Esophagus squamous epithelium (tissue), 5 donors: ENCODE results near the gene SERGEF. TPM values are rescaled to one million over a fixed set of nuclear protein-coding genes. Genes with fewer than 3 reads are reported as not detected.

ENCODE experiments used
- DNase-seq: peaks from one replicate; lab custom pipeline; 2025; lab: John Stamatoyannopoulos, UW
- H3K27ac ChIP-seq, 4 donors: fragments of 200-600 bp; sonication (generic); one replicate each; pipeline ENCODE4 v1.5.1; 2016 to 2019; ENCODE audit warnings: mild to moderate bottlenecking in 1 of 4
- H3K27me3 ChIP-seq, 4 donors: fragments of 200-600 bp; sonication (generic); 1 replicate in 3 of 4; 2 replicates in 1 of 4; pipeline versions ENCODE4 v1.5.1 to v1.6.0; 2017 to 2021; ENCODE audit warnings: antibody characterized with exemption in 1 of 4
- H3K36me3 ChIP-seq, 3 donors: fragments of 200-600 bp; sonication (generic); one replicate each; pipeline ENCODE4 v1.5.1; 2016 to 2019
- H3K4me1 ChIP-seq, 3 donors: fragments of 200-600 bp; sonication (generic); one replicate each; pipeline ENCODE4 v1.5.1; 2017 to 2019
- H3K4me3 ChIP-seq, 4 donors: fragments of 200-600 bp; sonication (generic); 1 replicate in 3 of 4; 2 replicates in 1 of 4; pipeline ENCODE4 v1.5.1; 2016 to 2019; ENCODE audit warnings: mild to moderate bottlenecking in 2 of 4, moderate library complexity in 1 of 4
- H3K9me3 ChIP-seq, 3 donors: fragments of 200-600 bp; sonication (generic); one replicate each; pipeline ENCODE4 v1.5.1; 2016 to 2019
- CTCF ChIP-seq, 6 experiments: fragments of 450-650 bp in 4 of 6; fragments of 200-600 bp in 2 of 6; sonication (generic) in 2 of 6; IDR thresholded peaks; one replicate each; pipeline ENCODE4 v1.5.1; 2016 to 2019; ENCODE audit warnings: antibody characterized with exemption in 6 of 6, mild to moderate bottlenecking in 4 of 6, moderate library complexity in 4 of 6
- POLR2A ChIP-seq, 4 donors: fragments of 450-650 bp; IDR thresholded peaks; one replicate each; pipeline ENCODE4 v1.6.1; 2017; ENCODE audit warnings: antibody characterized with exemption in 4 of 4, mild to moderate bottlenecking in 4 of 4, moderate library complexity in 3 of 4
- WGBS, 2 donors: methylation state at CpG; one replicate each; pipeline ENCODE4 v1.1.5; 2018; 5-methylcytosine and 5-hydroxymethylcytosine counted together
- intact Hi-C: fragments of 100-400 bp; cut with DNase I; formaldehyde crosslinking; loops from one replicate; pipeline ENCODE4 v1.15.0; 2022
- total RNA-seq, 4 donors: library from RNA; depleted of rRNA; stranded (reverse); fragments of >200 nt; gene quantifications; one replicate each; pipeline ENCODE4 v1.1.0, GENCODE V29; 2016
- donor health status: DM: yes; HTN: yes; CAD: no.

SERGEF gene
- total RNA-seq, 4 donors from 2014 or later = 4.2 to 35.7 (median 13.4) TPM

- Histone ChIP-seq H3K4me1 (peaks cover 0 to 8% (median 0%) of the 10 kb centered on the region in 3 donors), H3K4me3 (no peak overlapping the region), H3K9me3 (no peaks in the 10 kb centered on the region), H3K36me3 (no peaks in the 10 kb centered on the region), H3K27me3 (no peaks in the 10 kb centered on the region), H3K27ac (no peak overlapping the region)
- TF ChIP-seq POLR2A (IDR thresholded peaks at IDR 0.05) (no peak), CTCF (IDR thresholded peaks at IDR 0.05) (no peak)
- no peak for DNase-seq
- WGBS, 2 donors = 59 to 70% methylated on average over 5 of the region's 5 CpGs
- intact Hi-C loops = no loop called here
Observed at GRCh38 chr11:17894929-17895658, 117.8 kb downstream of the SERGEF start.

- Histone ChIP-seq H3K27ac (no peak overlapping the region), H3K4me3 (no peak overlapping the region), H3K27me3 (no peaks in the 10 kb centered on the region), H3K9me3 (no peaks in the 10 kb centered on the region), H3K4me1 (peaks cover 0 to 8% (median 0%) of the 10 kb centered on the region in 3 donors), H3K36me3 (no peaks in the 10 kb centered on the region)
- WGBS, 2 donors = 86 to 90% methylated on average over 5 of the region's 5 CpGs
- TF ChIP-seq POLR2A (IDR thresholded peaks at IDR 0.05) (no peak), CTCF (IDR thresholded peaks at IDR 0.05) (no peak)
- intact Hi-C loops = no loop called here
- no peak for DNase-seq
Observed at GRCh38 chr11:17892409-17892808, 120.4 kb downstream of the SERGEF start.

GRCh38 chr11:17890325-17890724, 122.5 kb downstream of the SERGEF start:
- WGBS, 2 donors = 91 to 94% methylated on average over 5 of the region's 5 CpGs
- intact Hi-C loops = no loop called here
- no peak overlapping the region for H3K4me3 ChIP-seq
- no peaks in the 10 kb centered on the region for H3K36me3 ChIP-seq
- peaks cover 0 to 8% (median 0%) of the 10 kb centered on the region in 3 donors for H3K4me1 ChIP-seq
- H3K27me3 ChIP-seq = no peaks in the 10 kb centered on the region
- no peak for TF ChIP-seq POLR2A (IDR thresholded peaks at IDR 0.05)
- no peak for TF ChIP-seq CTCF (IDR thresholded peaks at IDR 0.05)
- no peaks in the 10 kb centered on the region for H3K9me3 ChIP-seq
- no peak for DNase-seq
- no peak overlapping the region for H3K27ac ChIP-seq

- intact Hi-C loops = no loop called here
- no peaks in the 10 kb centered on the region for H3K36me3 ChIP-seq
- no peak for TF ChIP-seq POLR2A (IDR thresholded peaks at IDR 0.05)
- no peak for TF ChIP-seq CTCF (IDR thresholded peaks at IDR 0.05)
- no peak overlapping the region for H3K4me3 ChIP-seq
- H3K4me1 ChIP-seq = no peaks in the 10 kb centered on the region
- no peaks in the 10 kb centered on the region for H3K27me3 ChIP-seq
- no peak overlapping the region for H3K27ac ChIP-seq
- 86 to 94% methylated on average over 10 to 11 of the region's 11 CpGs for WGBS, 2 donors
- H3K9me3 ChIP-seq = no peaks in the 10 kb centered on the region
- no peak for DNase-seq
Observed at GRCh38 chr11:17887779-17888178, 125.1 kb downstream of the SERGEF start.

GRCh38 chr11:17883946-17884345, 128.9 kb downstream of the SERGEF start:
- H3K4me1 ChIP-seq = no peaks in the 10 kb centered on the region
- H3K27ac ChIP-seq = no peak overlapping the region
- intact Hi-C loops = no loop called here
- no peaks in the 10 kb centered on the region for H3K27me3 ChIP-seq
- H3K36me3 ChIP-seq = no peaks in the 10 kb centered on the region
- H3K4me3 ChIP-seq = no peak overlapping the region
- WGBS, 2 donors = 91 to 94% methylated on average over 12 to 18 of the region's 27 CpGs
- no peaks in the 10 kb centered on the region for H3K9me3 ChIP-seq
- no peak for TF ChIP-seq POLR2A (IDR thresholded peaks at IDR 0.05)
- no peak for TF ChIP-seq CTCF (IDR thresholded peaks at IDR 0.05)
- DNase-seq = no peak
